Endothelial cell of umbilical vein (primary cell): Measurements from ENCODE around the gene IRF5. TPM values are rescaled to one million over a fixed set of nuclear protein-coding genes. Genes with fewer than 3 reads are reported as not detected.

Source experiments
- BruUV-seq: library from RNA; stranded (reverse); fragments of 400-500 nt; replicated peaks from 2 replicates; lab custom pipeline; 2021; lab: Mats Ljungman, UMichigan
- CTCF ChIA-PET: fragments of 300-600, 350-600 bp; sonication (Branson Sonifier 250); formaldehyde crosslinking; loops from one replicate; lab custom pipeline; 2021; ENCODE audit warnings: antibody characterized with exemption, inconsistent platforms; lab: Charles Lee
- POLR2A ChIA-PET: fragments of 300-600, 350-600 bp; sonication (Branson Sonifier 250); formaldehyde crosslinking; loops from one replicate; lab custom pipeline; 2021; ENCODE audit warnings: antibody characterized with exemption, inconsistent platforms; lab: Charles Lee
- DNase-seq: peaks from one replicate; pipeline ENCODE4 v3.0.0-alpha.2; 2011; ENCODE audit warnings: low read depth, low spot score
- FAIRE-seq: peaks from 2 replicates; lab custom pipeline; 2011; peaks lifted over from hg19 to GRCh38; lab: Jason Lieb, UNC
- H2AFZ ChIP-seq: 2 replicates; pipeline ENCODE4 v1.6.0; 2012; ENCODE audit warnings: low read depth, low read length, control low read depth, inconsistent platforms
- H3K27ac ChIP-seq: 2 replicates; pipeline ENCODE4 v1.5.1; 2011; ENCODE audit warnings: low read depth, mild to moderate bottlenecking, control low read depth, low read length, moderate library complexity; ENCODE audit not compliant: insufficient read depth
- H3K27me3 ChIP-seq, 2 experiments: 2 replicates each; pipeline versions ENCODE4 v1.6.0 to v1.6.1; 2011; ENCODE audit warnings: low read length in 2 of 2, mixed read lengths in 1 of 2; ENCODE audit not compliant: control insufficient read depth in 2 of 2, insufficient read depth in 2 of 2
- H3K36me3 ChIP-seq, 2 experiments: 2 replicates in 1 of 2; 3 replicates in 1 of 2; pipeline ENCODE4 v1.5.1; 2011; ENCODE audit warnings: low read length in 2 of 2, mild to moderate bottlenecking in 1 of 2, moderate library complexity in 1 of 2; ENCODE audit not compliant: control insufficient read depth in 2 of 2, insufficient read depth in 2 of 2; ENCODE audit errors: extremely low read depth in 1 of 2
- H3K4me1 ChIP-seq: 3 replicates; pipeline ENCODE4 v1.5.1; 2011; ENCODE audit warnings: mild to moderate bottlenecking, low read length; ENCODE audit not compliant: control insufficient read depth, insufficient read depth; ENCODE audit errors: extremely low read depth
- H3K4me2 ChIP-seq: 2 replicates; pipeline ENCODE4 v1.6.1; 2011; ENCODE audit warnings: low read length, control low read depth, mixed read lengths; ENCODE audit not compliant: insufficient read depth
- H3K4me3 ChIP-seq, 3 experiments: fragments of 200-600 bp in 1 of 3; sonication (generic), shearing (Covaris generic) in 1 of 3; replicated peaks in 1 of 3; 2 replicates each; pipeline ENCODE4 v1.5.1; 2011 to 2016; ENCODE audit warnings: control low read depth in 3 of 3, low read length in 3 of 3, mild to moderate bottlenecking in 2 of 3, inconsistent platforms in 1 of 3, low read depth in 1 of 3, moderate library complexity in 1 of 3; ENCODE audit not compliant: insufficient read depth in 1 of 3
- H3K79me2 ChIP-seq: 2 replicates; pipeline ENCODE4 v1.6.0; 2012; ENCODE audit warnings: low read length, inconsistent platforms; ENCODE audit not compliant: control insufficient read depth, insufficient read depth
- H3K9ac ChIP-seq: replicated peaks from 2 replicates; pipeline ENCODE3; 2011; ENCODE audit warnings: low read length, control low read depth; ENCODE audit not compliant: insufficient read depth; ENCODE audit errors: extremely low read depth
- H3K9me1 ChIP-seq: replicated peaks from 3 replicates; pipeline ENCODE4 v1.6.0; 2011; ENCODE audit warnings: mild to moderate bottlenecking, low read length; ENCODE audit not compliant: control insufficient read depth, insufficient read depth; ENCODE audit errors: extremely low read depth
- H3K9me3 ChIP-seq: replicated peaks from 2 replicates; pipeline ENCODE4 v1.5.1; 2012; ENCODE audit warnings: low read length, inconsistent platforms; ENCODE audit not compliant: control insufficient read depth, insufficient read depth
- H4K20me1 ChIP-seq: replicated peaks from 2 replicates; pipeline ENCODE3; 2011; ENCODE audit warnings: mild to moderate bottlenecking, low read length; ENCODE audit not compliant: control insufficient read depth, insufficient read depth; ENCODE audit errors: extremely low read depth
- CTCF ChIP-seq, 2 donors: IDR thresholded peaks; 1 replicate in 1 of 2; 2 replicates in 1 of 2; pipeline ENCODE4 v1.5.1; 2011; ENCODE audit warnings: low read length in 2 of 2, mild to moderate bottlenecking in 2 of 2, moderate library complexity in 2 of 2, control low read depth in 1 of 2, inconsistent platforms in 1 of 2, low read depth in 1 of 2; ENCODE audit not compliant: insufficient read depth in 1 of 2; ENCODE audit errors: extremely low read depth in 1 of 2
- EZH2 ChIP-seq: IDR thresholded peaks from 2 replicates; pipeline ENCODE4 v1.6.1; 2012; ENCODE audit warnings: borderline replicate concordance, low read depth, mild to moderate bottlenecking, moderate library complexity, low read length, inconsistent platforms; ENCODE audit not compliant: severe bottlenecking
- FOS ChIP-seq: IDR thresholded peaks from 2 replicates; pipeline ENCODE4 v1.6.1; 2011; ENCODE audit warnings: mild to moderate bottlenecking, low read length, moderate library complexity, borderline replicate concordance; ENCODE audit not compliant: insufficient read depth
- GATA2 ChIP-seq: IDR thresholded peaks from 2 replicates; pipeline ENCODE4 v1.7.0; 2011; ENCODE audit warnings: low read depth, mild to moderate bottlenecking, moderate library complexity, mixed read lengths, low read length; ENCODE audit not compliant: insufficient read length, insufficient read depth
- JUN ChIP-seq: IDR thresholded peaks from 2 replicates; pipeline ENCODE4 v1.6.1; 2011; ENCODE audit warnings: borderline replicate concordance, low read depth; ENCODE audit not compliant: insufficient read length, insufficient read depth
- MYC ChIP-seq: IDR thresholded peaks from one replicate; pipeline ENCODE4 v1.6.1; 2011; ENCODE audit warnings: mild to moderate bottlenecking, low read depth, low read length
- POLR2A ChIP-seq: IDR thresholded peaks from 2 replicates; pipeline ENCODE4 v1.6.1; 2012; ENCODE audit warnings: low read depth, mild to moderate bottlenecking, control low read depth, low read length
- POLR2AphosphoS5 ChIP-seq: IDR thresholded peaks from 2 replicates; pipeline ENCODE4 v1.6.1; 2012; ENCODE audit warnings: low read depth, mild to moderate bottlenecking, control low read depth, low read length, moderate library complexity; ENCODE audit not compliant: insufficient read depth
- dilution Hi-C: fragments of 300-500 bp; cut with MboI; formaldehyde crosslinking; loops from one replicate; pipeline ENCODE4 v1.15.0; 2019; ENCODE audit warnings: low sequenced_read_pairs; ENCODE audit not compliant: extremely low pct_ligation_motif_present
- intact Hi-C: fragments of 100-400 bp; cut with micrococcal nuclease; formaldehyde crosslinking; loops from one replicate; pipeline ENCODE4 v1.10.0; 2022
- polyA plus RNA-seq, 4 experiments: library from polyadenylated mRNA; depleted of rRNA in 3 of 4; stranded (reverse) in 3 of 4; unstranded in 1 of 4; fragments of >200 nt; gene quantifications; 2 replicates each; pipeline versions ENCODE4 v1.2.1 to v1.2.3, GENCODE V29; 2011 to 2012; ENCODE audit warnings: missing spikeins in 1 of 4
- total RNA-seq: library from RNA; stranded (reverse); gene quantifications from 2 replicates; pipeline ENCODE4 v1.2.3, GENCODE V29; 2021
- TF ChIP-seq, protein P1 (sequence below): IDR thresholded peaks from 2 replicates; pipeline ENCODE4 v1.6.1; 2011; ENCODE audit not compliant: insufficient read depth, insufficient read length

The IRF5 gene
- total and polyA plus RNA-seq, 2 donors (not counting 3 experiments of a cell fraction or from before 2014, with no cell fraction given), result 0.31 to 0.36 TPM

- peaks cover 5% of the 10 kb centered on the region for H3K4me1 ChIP-seq
- intact Hi-C loops (no loop called here), dilution Hi-C loops (no loop called here)
- POLR2A ChIA-PET, result no interaction called here
- CTCF ChIA-PET, result interaction anchor here (4.7 kb wide), 1 partner anchor 182 kb away, joined by 25 read pairs; no protein-coding TSS in a partner anchor
- BruUV-seq, result no TSS peak
- H3K27ac ChIP-seq, result no peak overlapping the region
- no peak overlapping the region for H2AFZ ChIP-seq
- H4K20me1 ChIP-seq, result no peaks in the 10 kb centered on the region
- peaks cover 33 to 34% of the 10 kb centered on the region in 2 experiments for H3K27me3 ChIP-seq
- FAIRE-seq, result no peak
- no peak for DNase-seq
- no peak for TF ChIP-seq EZH2
- no peak for TF ChIP-seq GATA2
- TF ChIP-seq, protein P1, sequence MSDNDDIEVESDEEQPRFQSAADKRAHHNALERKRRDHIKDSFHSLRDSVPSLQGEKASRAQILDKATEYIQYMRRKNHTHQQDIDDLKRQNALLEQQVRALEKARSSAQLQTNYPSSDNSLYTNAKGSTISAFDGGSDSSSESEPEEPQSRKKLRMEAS, result no peak
- TF ChIP-seq MYC, result no peak
- no peak for TF ChIP-seq CTCF (IDR thresholded peaks at IDR 0.05; ENCODE audit: extremely low read depth in 1 of 2, insufficient read depth in 1 of 2, low read depth in 1 of 2, low read length in 2 of 2)
- TF ChIP-seq JUN, result no peak
- TF ChIP-seq FOS, result no peak
- no peak for TF ChIP-seq POLR2AphosphoS5
- TF ChIP-seq POLR2A, result no peak
- no peak overlapping the region for H3K4me2 ChIP-seq
- H3K9me3 ChIP-seq, result no peaks in the 10 kb centered on the region
- no peak overlapping the region for H3K4me3 ChIP-seq
- no peaks in the 10 kb centered on the region for H3K9me1 ChIP-seq
- no peaks in the 10 kb centered on the region for H3K36me3 ChIP-seq
- H3K9ac ChIP-seq, result no peak overlapping the region
- H3K79me2 ChIP-seq, result no peaks in the 10 kb centered on the region
These were observed 28.7 kb upstream of the IRF5 start for GRCh38 chr7:128908750-128909624.
